Spinal cord (tissue), 10 donors: ENCODE results near the gene PAQR9. TPM values are rescaled to one million over a fixed set of nuclear protein-coding genes. Genes with fewer than 3 reads are reported as not detected.

ENCODE experiments used
- DNase-seq, 6 donors: peaks; one replicate each; pipeline versions ENCODE4 v3.0.0 to v3.0.0-alpha.2; 2013 to 2015; ENCODE audit warnings: low spot score in 6 of 6, low read depth in 4 of 6
- H3K27ac ChIP-seq: one replicate; pipeline ENCODE4 v1.5.1; 2013; ENCODE audit warnings: low read depth, low read length, control low read depth
- H3K27me3 ChIP-seq: one replicate; pipeline ENCODE4 v1.6.1; 2013; ENCODE audit warnings: low read length; ENCODE audit not compliant: control insufficient read depth, insufficient read depth
- H3K36me3 ChIP-seq: one replicate; pipeline ENCODE4 v1.6.1; 2013; ENCODE audit warnings: low read length; ENCODE audit not compliant: control insufficient read depth, insufficient read depth
- H3K4me1 ChIP-seq: one replicate; pipeline ENCODE4 v1.6.1; 2013; ENCODE audit warnings: low read length; ENCODE audit not compliant: control insufficient read depth, insufficient read depth
- H3K4me3 ChIP-seq: one replicate; pipeline ENCODE4 v1.5.1; 2013; ENCODE audit warnings: low read depth, low read length, control low read depth
- H3K9me3 ChIP-seq: one replicate; pipeline ENCODE4 v1.6.1; 2013; ENCODE audit warnings: low read length; ENCODE audit not compliant: control insufficient read depth, insufficient read depth
- WGBS: methylation state at CpG from one replicate; pipeline ENCODE4 v1.1.5; 2013; ENCODE audit warnings: missing lambda C conversion rate; ENCODE audit not compliant: insufficient coverage; 5-methylcytosine and 5-hydroxymethylcytosine counted together
- polyA plus RNA-seq, 2 donors: library from polyadenylated mRNA; unstranded; fragments of 120-200 nt; gene quantifications; one replicate each; pipeline ENCODE4 v1.2.1, GENCODE V29; 2013; ENCODE audit not compliant: insufficient read length in 2 of 2
- total RNA-seq, 2 donors: library from RNA; depleted of rRNA in 1 of 2; stranded (reverse); fragments of 120-200 nt in 1 of 2; fragments of >200 nt in 1 of 2; gene quantifications; one replicate each; pipeline versions ENCODE4 v1.2.3 to v1.2.4, GENCODE V29; 2013 to 2014
- donor health status: healthy.

The PAQR9 gene
- total and polyA plus RNA-seq, 4 donors: 0.66 to 5.6 (median 3.3) TPM

GRCh38 chr3:142943870-142944269 is 19.6 kb downstream of the PAQR9 start:
- no peak overlapping the region for H3K27ac ChIP-seq
- DNase-seq: no peak
- peaks cover 6% of the 10 kb centered on the region for H3K4me1 ChIP-seq
- no peaks in the 10 kb centered on the region for H3K36me3 ChIP-seq
- H3K4me3 ChIP-seq: no peak overlapping the region
- no peaks in the 10 kb centered on the region for H3K9me3 ChIP-seq
- peaks cover 10% of the 10 kb centered on the region for H3K27me3 ChIP-seq

GRCh38 chr3:142943349-142943748 is 20.1 kb downstream of the PAQR9 start:
- Histone ChIP-seq H3K27ac (no peak overlapping the region), H3K4me1 (peaks cover 6% of the 10 kb centered on the region), H3K9me3 (no peaks in the 10 kb centered on the region), H3K36me3 (no peaks in the 10 kb centered on the region), H3K4me3 (no peak overlapping the region), H3K27me3 (peaks cover 10% of the 10 kb centered on the region)
- no peak for DNase-seq
- WGBS: no CpG with 5 or more reads among the region's 1 CpG

DNA sequence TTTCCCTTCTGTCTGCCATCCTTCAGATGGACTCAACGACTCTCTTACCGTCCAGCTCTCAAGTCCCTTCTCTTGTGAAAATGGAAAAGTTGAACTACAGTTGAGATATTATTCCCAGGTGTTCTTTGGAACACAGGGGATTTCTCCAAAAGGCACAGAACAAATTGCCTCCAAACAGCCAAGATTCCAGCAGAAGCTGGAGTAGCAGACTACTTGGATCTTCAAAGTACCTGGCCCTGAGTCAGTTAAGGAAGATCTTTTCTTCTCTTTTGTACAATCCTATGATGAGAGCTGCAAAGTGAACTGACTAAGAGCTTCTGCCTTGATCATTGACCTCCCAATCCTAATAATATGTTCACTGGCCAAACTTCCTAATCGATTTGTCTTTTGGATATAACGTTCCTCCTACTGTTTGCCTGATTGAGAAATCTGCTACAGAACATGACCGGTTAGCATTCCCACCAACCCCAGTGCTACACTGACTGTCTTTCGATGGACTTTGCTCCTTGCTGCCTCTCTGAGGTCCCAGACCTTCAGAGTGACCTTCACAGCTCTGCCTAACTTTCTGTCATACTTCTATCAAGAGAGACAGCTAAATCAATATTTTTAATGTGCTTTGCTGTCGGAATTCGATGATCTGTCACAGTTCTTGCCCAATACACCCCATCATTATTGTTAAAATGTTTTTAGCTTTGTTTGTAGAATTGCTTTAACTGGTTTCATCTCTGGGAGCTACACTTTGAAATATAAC is 21.9 kb downstream of the PAQR9 start:
- H3K4me1 ChIP-seq: no peaks in the 10 kb centered on the region
- 94% methylated on average over 4 of the region's 8 CpGs for WGBS
- no peak for DNase-seq
- no peak overlapping the region for H3K27ac ChIP-seq
- no peaks in the 10 kb centered on the region for H3K36me3 ChIP-seq
- no peaks in the 10 kb centered on the region for H3K27me3 ChIP-seq
- no peaks in the 10 kb centered on the region for H3K9me3 ChIP-seq
- no peak overlapping the region for H3K4me3 ChIP-seq

DNA sequence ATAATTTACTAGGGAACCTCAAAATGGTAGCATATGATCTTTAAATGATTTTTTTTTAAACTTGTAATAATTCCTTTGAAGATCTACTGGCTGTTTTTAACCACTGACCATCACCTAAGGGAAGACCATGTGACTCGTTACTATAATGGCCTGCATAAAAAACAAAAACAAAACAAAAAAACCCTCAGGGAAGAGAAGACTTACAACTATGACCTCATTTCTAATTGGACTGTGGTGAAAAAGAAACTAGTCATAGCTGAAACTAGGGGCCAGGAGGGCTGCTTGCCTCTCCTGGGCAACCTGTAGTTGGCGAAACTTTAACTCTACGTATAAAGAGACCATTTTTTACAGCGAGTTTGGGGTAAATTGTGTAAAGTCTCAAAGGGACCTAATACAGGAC is 23.0 kb downstream of the PAQR9 start:
- Histone ChIP-seq H3K36me3 (no peaks in the 10 kb centered on the region), H3K27ac (no peak overlapping the region), H3K9me3 (no peaks in the 10 kb centered on the region), H3K4me1 (no peaks in the 10 kb centered on the region), H3K4me3 (no peak overlapping the region), H3K27me3 (no peaks in the 10 kb centered on the region)
- no peak for DNase-seq
- WGBS: no CpG with 5 or more reads among the region's 4 CpGs

GRCh38 chr3:142940000-142940399 is 23.5 kb downstream of the PAQR9 start:
- WGBS: no CpG with 5 or more reads among the region's 1 CpG
- no peaks in the 10 kb centered on the region for H3K36me3 ChIP-seq
- no peaks in the 10 kb centered on the region for H3K27me3 ChIP-seq
- no peaks in the 10 kb centered on the region for H3K4me1 ChIP-seq
- no peak for DNase-seq
- H3K27ac ChIP-seq: no peak overlapping the region
- no peaks in the 10 kb centered on the region for H3K9me3 ChIP-seq
- no peak overlapping the region for H3K4me3 ChIP-seq

DNA sequence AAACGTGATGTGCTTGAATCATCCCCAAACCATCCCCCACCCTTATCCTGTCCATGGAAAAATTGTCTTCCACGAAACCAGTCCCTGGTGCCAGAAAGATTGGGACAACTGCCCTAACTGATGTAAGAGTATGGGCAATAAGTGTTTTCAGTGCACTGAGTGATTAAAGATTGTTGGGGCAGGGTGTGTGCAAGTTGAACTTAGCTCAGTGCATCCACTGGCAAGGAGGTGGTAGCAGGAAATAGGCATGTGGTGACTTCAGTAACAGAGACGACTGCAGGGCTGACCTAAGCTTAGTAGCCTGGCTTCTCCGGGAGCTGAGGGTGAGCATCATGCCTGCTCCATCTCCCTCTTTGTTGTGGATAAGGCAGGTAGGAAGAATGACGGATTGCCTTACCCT is 27.5 kb downstream of the PAQR9 start:
- H3K36me3 ChIP-seq: no peaks in the 10 kb centered on the region
- no peak overlapping the region for H3K4me3 ChIP-seq
- H3K27me3 ChIP-seq: no peaks in the 10 kb centered on the region
- H3K4me1 ChIP-seq: no peaks in the 10 kb centered on the region
- no peak for DNase-seq
- no peaks in the 10 kb centered on the region for H3K9me3 ChIP-seq
- no peak overlapping the region for H3K27ac ChIP-seq
- whole genome bisulfite sequencing: 80% methylated on average over 1 of the region's 5 CpGs

DNA sequence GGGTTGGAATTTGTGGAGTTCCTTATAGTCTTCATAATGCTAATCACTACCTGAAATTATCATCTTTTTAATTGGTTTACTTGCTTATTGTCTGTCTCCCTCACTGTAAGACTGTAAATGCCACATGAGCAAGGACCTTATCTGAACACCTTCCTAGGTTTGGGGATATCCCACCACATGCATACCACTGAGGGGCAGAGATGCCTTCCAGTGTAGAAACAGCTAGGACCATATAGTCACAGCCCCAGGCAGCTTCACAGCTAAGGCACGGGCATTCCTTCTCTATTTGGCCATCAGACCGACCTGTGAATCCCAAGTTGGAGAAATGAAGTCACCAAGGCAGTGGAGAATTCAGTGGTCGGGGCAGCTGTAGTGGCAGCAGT is 28.6 kb downstream of the PAQR9 start:
- WGBS: 97% methylated on average over 3 of the region's 3 CpGs
- DNase-seq: no peak
- no peaks in the 10 kb centered on the region for H3K9me3 ChIP-seq
- H3K4me3 ChIP-seq: no peak overlapping the region
- no peaks in the 10 kb centered on the region for H3K27me3 ChIP-seq
- H3K27ac ChIP-seq: no peak overlapping the region
- H3K4me1 ChIP-seq: no peaks in the 10 kb centered on the region
- no peaks in the 10 kb centered on the region for H3K36me3 ChIP-seq

GRCh38 chr3:142934128-142934886 is 29.2 kb downstream of the PAQR9 start:
- Histone ChIP-seq H3K4me1 (no peaks in the 10 kb centered on the region), H3K36me3 (no peaks in the 10 kb centered on the region), H3K27ac (no peak overlapping the region), H3K9me3 (no peaks in the 10 kb centered on the region), H3K27me3 (no peaks in the 10 kb centered on the region), H3K4me3 (no peak overlapping the region)
- WGBS: 100% methylated on average over 2 of the region's 7 CpGs
- no peak for DNase-seq

DNA sequence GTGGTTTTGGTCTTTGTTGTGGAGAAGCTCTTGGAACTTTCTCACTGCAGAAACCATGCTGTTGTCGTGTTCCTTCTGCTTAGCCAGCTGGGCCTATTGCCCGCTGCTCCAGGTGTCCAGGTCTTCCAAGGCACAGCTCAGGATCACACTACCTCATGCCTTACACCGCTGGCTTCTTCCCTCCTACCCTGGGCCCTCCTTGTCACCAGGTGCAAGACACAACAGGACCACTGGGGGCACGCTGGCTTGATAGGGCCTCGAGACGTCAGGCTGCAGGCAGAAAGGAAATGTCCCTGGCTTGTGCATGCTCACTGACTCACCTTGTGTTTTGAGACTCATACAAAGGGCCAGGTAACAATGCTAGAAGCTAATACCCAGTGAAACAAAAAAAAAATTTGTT is 32.3 kb downstream of the PAQR9 start:
- H3K4me1 ChIP-seq: no peaks in the 10 kb centered on the region

DNA sequence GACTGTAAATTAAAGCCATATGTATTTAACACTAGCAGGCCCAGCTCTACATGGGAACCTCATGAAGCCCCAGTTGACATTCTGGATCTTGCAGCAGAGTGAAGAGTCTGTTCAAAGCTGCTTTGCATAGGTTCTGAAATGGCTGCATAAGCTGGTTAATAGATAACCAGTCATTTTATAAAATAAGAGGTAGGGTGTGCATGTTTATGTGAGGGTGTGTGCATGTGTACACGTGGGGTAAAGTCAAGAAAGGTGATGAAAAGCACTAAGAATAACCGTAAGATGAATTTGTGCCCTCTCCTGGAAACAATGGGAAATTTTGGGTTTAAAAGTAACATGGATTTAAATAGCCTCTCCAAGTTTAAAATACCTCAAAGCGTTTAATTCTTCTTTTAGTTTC is 33.0 kb downstream of the PAQR9 start:
- H3K27ac ChIP-seq: no peak overlapping the region
- WGBS: no CpG with 5 or more reads among the region's 3 CpGs

More for the DNA sequence above, 32.3 kb downstream of the PAQR9 start:
- Histone ChIP-seq H3K27ac (no peak overlapping the region), H3K4me3 (no peak overlapping the region), H3K9me3 (no peaks in the 10 kb centered on the region), H3K36me3 (no peaks in the 10 kb centered on the region), H3K27me3 (no peaks in the 10 kb centered on the region)
- WGBS: 85% methylated on average over 6 of the region's 6 CpGs
- DNase-seq: no peak

More for the DNA sequence above, 33.0 kb downstream of the PAQR9 start:
- Histone ChIP-seq H3K4me1 (no peaks in the 10 kb centered on the region), H3K4me3 (no peak overlapping the region), H3K9me3 (no peaks in the 10 kb centered on the region), H3K36me3 (no peaks in the 10 kb centered on the region), H3K27me3 (no peaks in the 10 kb centered on the region)
- DNase-seq: no peak
